GM12873 (cell line): ENCODE results near the gene GAMT.

Experiments used
- CTCF ChIP-seq: IDR thresholded peaks from 2 replicates; pipeline ENCODE4 v1.5.1; 2012; ENCODE audit warnings: low read depth, mild to moderate bottlenecking, moderate library complexity, low read length, control low read depth; ENCODE audit not compliant: insufficient read depth; ENCODE audit errors: missing control alignments

GAMT gene

GRCh38 chr19:1430246-1430645, 28.9 kb upstream of the GAMT start:
- no peak for TF ChIP-seq CTCF

- no peak for TF ChIP-seq CTCF
Observed at GRCh38 chr19:1429750-1430149, 28.4 kb upstream of the GAMT start.

GRCh38 chr19:1428738-1429391, 27.5 kb upstream of the GAMT start:
- no peak for TF ChIP-seq CTCF

- no peak for TF ChIP-seq CTCF
Observed at GRCh38 chr19:1427221-1427920, 26.0 kb upstream of the GAMT start.

GRCh38 chr19:1426736-1427135, 25.4 kb upstream of the GAMT start:
- TF ChIP-seq CTCF = no peak

- TF ChIP-seq CTCF = no peak
Observed at GRCh38 chr19:1425902-1426301, 24.6 kb upstream of the GAMT start.

GRCh38 chr19:1425102-1425837, 23.9 kb upstream of the GAMT start:
- no peak for TF ChIP-seq CTCF
